Keratinocyte (primary cell): ENCODE measurements around the gene CTSD. TPM values are rescaled to one million over a fixed set of nuclear protein-coding genes. Genes with fewer than 3 reads are reported as not detected.

Experiments used
- DNase-seq: peaks from one replicate; pipeline ENCODE4 v3.0.0-alpha.2; 2011; ENCODE audit warnings: low read depth, missing footprints, low spot score
- FAIRE-seq: peaks from 2 replicates; lab custom pipeline; 2011; peaks lifted over from hg19 to GRCh38; lab: Jason Lieb, UNC
- H2AFZ ChIP-seq: 2 replicates; pipeline ENCODE4 v1.6.0; 2012; ENCODE audit warnings: low read length, control low read depth, inconsistent platforms; ENCODE audit not compliant: control insufficient read depth
- H3K27ac ChIP-seq: 2 replicates; pipeline ENCODE4 v1.5.1; 2011; ENCODE audit warnings: low read length; ENCODE audit not compliant: control insufficient read depth, insufficient read depth
- H3K27me3 ChIP-seq: 3 replicates; pipeline ENCODE4 v1.6.0; 2011; ENCODE audit warnings: low read length; ENCODE audit not compliant: control insufficient read depth, insufficient read depth; ENCODE audit errors: extremely low read depth
- H3K36me3 ChIP-seq, 2 experiments: 2 replicates in 1 of 2; 3 replicates in 1 of 2; pipeline ENCODE4 v1.5.1; 2011; ENCODE audit warnings: low read length in 2 of 2, mild to moderate bottlenecking in 1 of 2; ENCODE audit not compliant: control insufficient read depth in 2 of 2, insufficient read depth in 2 of 2; ENCODE audit errors: extremely low read depth in 1 of 2
- H3K4me1 ChIP-seq: 3 replicates; pipeline ENCODE4 v1.5.1; 2011; ENCODE audit warnings: low read length; ENCODE audit not compliant: control insufficient read depth, insufficient read depth; ENCODE audit errors: extremely low read depth
- H3K4me2 ChIP-seq: 3 replicates; pipeline ENCODE4 v1.6.0; 2011; ENCODE audit warnings: low read depth, low read length; ENCODE audit not compliant: control insufficient read depth, insufficient read depth; ENCODE audit errors: extremely low read depth
- H3K4me3 ChIP-seq, 3 experiments: fragments of 200-600 bp in 1 of 3; sonication (generic) in 1 of 3; 2 replicates in 2 of 3; 3 replicates in 1 of 3; pipeline ENCODE4 v1.5.1; 2011 to 2016; ENCODE audit warnings: low read length in 3 of 3, mild to moderate bottlenecking in 3 of 3, control low read depth in 2 of 3, inconsistent platforms in 1 of 3, low read depth in 1 of 3, mixed read lengths in 1 of 3, mixed run types in 1 of 3, moderate library complexity in 1 of 3; ENCODE audit not compliant: control insufficient read depth in 2 of 3, insufficient read depth in 2 of 3; ENCODE audit errors: extremely low read depth in 1 of 3
- H3K79me2 ChIP-seq: 2 replicates; pipeline ENCODE4 v1.6.0; 2012; ENCODE audit warnings: low read length; ENCODE audit not compliant: control insufficient read depth, insufficient read depth
- H3K9ac ChIP-seq: 3 replicates; pipeline ENCODE4 v1.6.0; 2011; ENCODE audit warnings: low read length; ENCODE audit not compliant: control insufficient read depth, insufficient read depth; ENCODE audit errors: extremely low read depth
- H3K9me1 ChIP-seq: 3 replicates; pipeline ENCODE4 v1.6.0; 2011; ENCODE audit warnings: low read length; ENCODE audit not compliant: control insufficient read depth, insufficient read depth; ENCODE audit errors: extremely low read depth
- H3K9me3 ChIP-seq: 2 replicates; pipeline ENCODE4 v1.5.1; 2012; ENCODE audit warnings: low read depth, low read length; ENCODE audit not compliant: control insufficient read depth
- H4K20me1 ChIP-seq: 3 replicates; pipeline ENCODE4 v1.6.0; 2011; ENCODE audit warnings: low read length; ENCODE audit not compliant: control insufficient read depth, insufficient read depth; ENCODE audit errors: extremely low read depth
- EZH2 ChIP-seq: IDR thresholded peaks from one replicate; pipeline ENCODE4 v1.6.1; 2012; ENCODE audit warnings: inconsistent platforms, mild to moderate bottlenecking, low read length, moderate library complexity
- dilution Hi-C: fragments of 300-500 bp; cut with MboI; formaldehyde crosslinking; loops from one replicate; pipeline ENCODE4 v1.7.0; 2020; ENCODE audit warnings: low sequenced_read_pairs; ENCODE audit not compliant: extremely low pct_ligation_motif_present
- polyA plus RNA-seq, 5 experiments: library from polyadenylated mRNA; depleted of rRNA in 3 of 5; stranded (reverse) in 3 of 5; stranded (forward) in 1 of 5; unstranded in 1 of 5; fragments of >200 nt; gene quantifications; 1 replicate in 1 of 5; 2 replicates in 3 of 5; 3 replicates in 1 of 5; pipeline versions ENCODE4 v1.2.1 to v1.2.3, GENCODE V29; 2011 to 2012; ENCODE audit warnings: missing spikeins in 2 of 5, low read depth in 1 of 5, low replicate concordance in 1 of 5
- TF ChIP-seq, protein P1 (sequence below), 3 experiments: IDR thresholded peaks in 1 of 3; conservative IDR thresholded peaks in 1 of 3; optimal IDR thresholded peaks in 1 of 3; 2 replicates in 2 of 3; 3 replicates in 1 of 3; pipeline versions ENCODE3 to v1.5.1; 2011; ENCODE audit warnings: low read length in 3 of 3, mild to moderate bottlenecking in 3 of 3, moderate library complexity in 2 of 3, control low read depth in 1 of 3, inconsistent platforms in 1 of 3; ENCODE audit not compliant: insufficient read depth in 2 of 3; ENCODE audit errors: extremely low read depth in 1 of 3

CTSD gene
- polyA plus RNA-seq, 1 donor (not counting 4 experiments of a cell fraction or from before 2014, with no cell fraction given), result 152 TPM

DNA sequence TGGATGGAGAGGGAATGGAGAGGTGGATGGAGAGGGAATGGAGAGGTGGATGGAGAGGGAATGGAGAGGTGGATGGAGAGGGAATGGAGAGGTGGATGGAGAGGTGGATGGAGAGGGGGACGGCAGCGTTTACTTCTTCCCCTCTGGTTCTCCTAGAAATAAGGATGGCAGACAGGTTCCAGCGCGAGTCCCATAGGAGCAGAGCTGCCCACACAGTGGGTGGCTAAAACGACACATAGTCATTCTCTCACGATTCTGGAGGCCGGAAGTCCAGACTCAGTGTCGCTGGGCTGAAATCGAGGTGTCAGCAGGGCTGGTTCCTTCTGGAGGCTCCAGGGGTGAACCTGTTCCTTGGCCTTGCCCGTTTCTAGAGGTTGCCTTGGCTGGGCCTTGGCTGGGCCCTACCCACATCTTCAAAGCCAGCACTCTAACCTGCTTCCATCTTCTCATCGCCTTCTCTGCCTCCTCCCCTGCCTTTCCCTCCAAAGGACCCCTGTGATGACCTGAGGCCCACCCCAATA lies 12.7 kb upstream of the CTSD start:
- Histone ChIP-seq H2AFZ (no peak overlapping the region), H3K9ac (no peak overlapping the region), H3K27me3 (peaks cover 10% of the 10 kb centered on the region), H3K9me1 (no peaks in the 10 kb centered on the region), H3K27ac (no peak overlapping the region), H3K36me3 (no peaks in the 10 kb centered on the region), H3K4me1 (peaks cover 16% of the 10 kb centered on the region), H3K9me3 (no peaks in the 10 kb centered on the region), H4K20me1 (no peaks in the 10 kb centered on the region), H3K4me2 (no peak overlapping the region), H3K79me2 (no peaks in the 10 kb centered on the region), H3K4me3 (no peak overlapping the region)
- DNase-seq (no peak), FAIRE-seq (no peak)
- TF ChIP-seq EZH2, result no peak
- dilution Hi-C loops, result no loop called here

DNA sequence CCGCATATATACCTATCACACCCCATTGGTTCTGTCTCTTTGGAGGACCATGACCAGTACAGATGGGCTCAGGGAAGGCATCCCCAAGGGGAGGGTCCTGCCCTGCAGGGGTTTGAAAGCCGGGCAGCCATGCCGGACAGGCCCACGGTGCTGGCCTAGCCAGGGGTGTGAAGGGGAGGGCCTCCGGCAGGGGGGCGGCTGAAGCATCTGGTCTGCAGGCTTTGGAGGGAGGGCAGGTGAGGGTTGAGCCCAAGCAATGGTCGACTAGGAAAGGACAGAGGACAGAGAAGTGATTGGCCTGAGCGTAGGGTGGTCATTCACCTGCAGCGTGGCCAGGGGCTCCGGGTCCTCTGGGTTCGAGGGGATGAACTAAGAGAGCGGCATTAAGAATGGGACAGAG lies 11.2 kb upstream of the CTSD start:
- dilution Hi-C loops, result no loop called here

More for the DNA sequence above, 11.2 kb upstream of the CTSD start:
- H2AFZ ChIP-seq, result no peak overlapping the region
- FAIRE-seq, result no peak
- H3K4me3 ChIP-seq, result no peak overlapping the region
- no peak overlapping the region for H3K9ac ChIP-seq
- H4K20me1 ChIP-seq, result no peaks in the 10 kb centered on the region
- H3K9me3 ChIP-seq, result no peaks in the 10 kb centered on the region
- H3K27me3 ChIP-seq, result peaks cover 7% of the 10 kb centered on the region
- H3K36me3 ChIP-seq, result no peaks in the 10 kb centered on the region
- no peak overlapping the region for H3K4me2 ChIP-seq
- TF ChIP-seq, protein P1, sequence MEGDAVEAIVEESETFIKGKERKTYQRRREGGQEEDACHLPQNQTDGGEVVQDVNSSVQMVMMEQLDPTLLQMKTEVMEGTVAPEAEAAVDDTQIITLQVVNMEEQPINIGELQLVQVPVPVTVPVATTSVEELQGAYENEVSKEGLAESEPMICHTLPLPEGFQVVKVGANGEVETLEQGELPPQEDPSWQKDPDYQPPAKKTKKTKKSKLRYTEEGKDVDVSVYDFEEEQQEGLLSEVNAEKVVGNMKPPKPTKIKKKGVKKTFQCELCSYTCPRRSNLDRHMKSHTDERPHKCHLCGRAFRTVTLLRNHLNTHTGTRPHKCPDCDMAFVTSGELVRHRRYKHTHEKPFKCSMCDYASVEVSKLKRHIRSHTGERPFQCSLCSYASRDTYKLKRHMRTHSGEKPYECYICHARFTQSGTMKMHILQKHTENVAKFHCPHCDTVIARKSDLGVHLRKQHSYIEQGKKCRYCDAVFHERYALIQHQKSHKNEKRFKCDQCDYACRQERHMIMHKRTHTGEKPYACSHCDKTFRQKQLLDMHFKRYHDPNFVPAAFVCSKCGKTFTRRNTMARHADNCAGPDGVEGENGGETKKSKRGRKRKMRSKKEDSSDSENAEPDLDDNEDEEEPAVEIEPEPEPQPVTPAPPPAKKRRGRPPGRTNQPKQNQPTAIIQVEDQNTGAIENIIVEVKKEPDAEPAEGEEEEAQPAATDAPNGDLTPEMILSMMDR (optimal IDR thresholded peaks at IDR 0.05 in 1 of 3, IDR thresholded peaks at IDR 0.05 in 1 of 3, conservative IDR thresholded peaks at IDR 0.05 in 1 of 3; ENCODE audit: extremely low read depth in 1 of 3, insufficient read depth in 2 of 3, low read length in 3 of 3), result no peak
- TF ChIP-seq EZH2, result no peak
- H3K27ac ChIP-seq, result no peak overlapping the region
- peaks cover 26% of the 10 kb centered on the region for H3K4me1 ChIP-seq
- DNase-seq, result no peak
- H3K9me1 ChIP-seq, result no peaks in the 10 kb centered on the region
- H3K79me2 ChIP-seq, result no peaks in the 10 kb centered on the region
